HCT116 (cell line): ENCODE data around the gene ERBB3. TPM values are rescaled to one million over a fixed set of nuclear protein-coding genes. Genes with fewer than 3 reads are reported as not detected.

Experiments
- ATAC-seq: fragments of 200-7000 bp; cut with Tn5 transposase; 2 replicates; pipeline ENCODE4 v1.9.1; 2020; ENCODE audit warnings: mild to moderate bottlenecking, moderate library complexity
- BruUV-seq: library from RNA; stranded (reverse); fragments of 400-500 nt; replicated peaks from 2 replicates; lab custom pipeline; 2021; lab: Mats Ljungman, UMichigan
- CTCF ChIA-PET: fragments of 300-600 bp; sonication (Branson Sonifier 250); formaldehyde crosslinking; loops from one replicate; lab custom pipeline; 2021; ENCODE audit warnings: antibody characterized with exemption; lab: Charles Lee
- POLR2A ChIA-PET: fragments of 300-600, 350-600 bp; sonication (Branson Sonifier 250); formaldehyde crosslinking; loops from one replicate; lab custom pipeline; 2021; ENCODE audit warnings: antibody characterized with exemption; lab: Charles Lee
- RAD21 ChIA-PET, 2 experiments: fragments of 300-600 bp; sonication (Branson Sonifier 250); formaldehyde crosslinking; loops; one replicate each; lab custom pipeline; 2023; ENCODE audit warnings: low total read pairs in 2 of 2; ENCODE audit not compliant: uncharacterized antibody in 2 of 2, unreplicated experiment in 2 of 2, low non-redundant PET in 1 of 2; lab: Charles Lee
- DNase-seq: peaks from one replicate; pipeline ENCODE4 v3.0.0-alpha.2; 2010; ENCODE audit warnings: low read depth, low spot score
- H2AFZ ChIP-seq: fragments of 200-600 bp; shearing (Covaris generic), sonication (generic); 2 replicates; pipeline ENCODE4 v1.6.1; 2017; ENCODE audit warnings: low read depth, mixed run types, mixed read lengths, antibody characterized with exemption, low read length; ENCODE audit not compliant: poor library complexity, severe bottlenecking
- H3K27ac ChIP-seq: 2 replicates; pipeline ENCODE4 v1.5.1; 2012; ENCODE audit warnings: low read depth, low read length
- H3K27me3 ChIP-seq: fragments of 200-600 bp; sonication (generic); 2 replicates; pipeline ENCODE4 v1.6.1; 2016; ENCODE audit warnings: mixed run types, low read length, mixed read lengths; ENCODE audit not compliant: insufficient read depth
- H3K36me3 ChIP-seq, 2 experiments: fragments of 200-500 bp in 1 of 2; fragments of 200-600 bp in 1 of 2; sonication (Bioruptor generic) in 1 of 2; sonication (generic) in 1 of 2; 2 replicates each; pipeline versions ENCODE4 v1.5.1 to v1.6.1; 2014 to 2016; ENCODE audit warnings: low read length in 2 of 2, inconsistent platforms in 1 of 2, mixed read lengths in 1 of 2, mixed run types in 1 of 2; ENCODE audit not compliant: insufficient read depth in 2 of 2, control insufficient read depth in 1 of 2
- H3K4me1 ChIP-seq, 2 experiments: fragments of 200-600 bp in 1 of 2; sonication (generic) in 1 of 2; 2 replicates each; pipeline versions ENCODE4 v1.5.1 to v1.6.1; 2012 to 2017; ENCODE audit warnings: low read length in 2 of 2, inconsistent platforms in 1 of 2, mild to moderate bottlenecking in 1 of 2, mixed read lengths in 1 of 2, mixed run types in 1 of 2, moderate library complexity in 1 of 2; ENCODE audit not compliant: insufficient read depth in 2 of 2, control insufficient read depth in 1 of 2
- H3K4me2 ChIP-seq: fragments of 200-600 bp; sonication (generic); 2 replicates; pipeline ENCODE4 v1.6.1; 2017; ENCODE audit warnings: mixed run types, low read length, mixed read lengths
- H3K4me3 ChIP-seq, 2 experiments: fragments of 200-600 bp in 1 of 2; sonication (generic) in 1 of 2; replicated peaks in 1 of 2; 2 replicates each; pipeline ENCODE4 v1.5.1; 2011 to 2016; ENCODE audit warnings: low read length in 2 of 2, control low read depth in 1 of 2, low read depth in 1 of 2, mild to moderate bottlenecking in 1 of 2, mixed read lengths in 1 of 2, mixed run types in 1 of 2
- H3K79me2 ChIP-seq: fragments of 200-600 bp; sonication (generic); 2 replicates; pipeline ENCODE4 v1.6.1; 2017; ENCODE audit warnings: mild to moderate bottlenecking, mixed run types, low read length, moderate library complexity, mixed read lengths; ENCODE audit not compliant: insufficient read depth
- H3K9ac ChIP-seq: fragments of 200-600 bp; sonication (generic); 2 replicates; pipeline ENCODE4 v1.6.1; 2016; ENCODE audit warnings: low read length, mixed read lengths
- H3K9me2 ChIP-seq: fragments of 200-600 bp; sonication (generic), shearing (Covaris generic); 2 replicates; pipeline ENCODE4 v1.6.1; 2017; ENCODE audit warnings: mixed run types, mild to moderate bottlenecking, moderate library complexity; ENCODE audit not compliant: insufficient read depth
- H3K9me3 ChIP-seq, 2 experiments: fragments of 200-500 bp in 1 of 2; fragments of 200-600 bp in 1 of 2; sonication (Bioruptor generic) in 1 of 2; sonication (generic) in 1 of 2; 2 replicates each; pipeline ENCODE4 v1.6.1; 2014 to 2017; ENCODE audit warnings: low read length in 2 of 2, mixed read lengths in 2 of 2, inconsistent platforms in 1 of 2, low read depth in 1 of 2, mild to moderate bottlenecking in 1 of 2, mixed run types in 1 of 2, moderate library complexity in 1 of 2; ENCODE audit not compliant: control insufficient read depth in 1 of 2, insufficient read depth in 1 of 2
- H4K20me1 ChIP-seq: fragments of 200-600 bp; sonication (generic), shearing (Covaris generic); 2 replicates; pipeline ENCODE4 v1.6.1; 2017; ENCODE audit warnings: mixed run types, mild to moderate bottlenecking, moderate library complexity; ENCODE audit not compliant: insufficient read depth
- ATF3 ChIP-seq: IDR thresholded peaks from 2 replicates; pipeline ENCODE4 v1.6.1; 2012
- CEBPB ChIP-seq: IDR thresholded peaks from 2 replicates; pipeline ENCODE4 v1.6.1; 2012; ENCODE audit warnings: low read depth
- EGR1 ChIP-seq: IDR thresholded peaks from 2 replicates; pipeline ENCODE4 v1.6.1; 2012; ENCODE audit warnings: low read depth
- ELF1 ChIP-seq: IDR thresholded peaks from 2 replicates; pipeline ENCODE4 v1.6.1; 2012; ENCODE audit warnings: low read depth, borderline replicate concordance
- EZH2 ChIP-seq: fragments of 200-600 bp; sonication (generic); IDR thresholded peaks from 2 replicates; pipeline ENCODE4 v1.6.1; 2017; ENCODE audit warnings: antibody characterized with exemption, mixed run types
- EZH2phosphoT487 ChIP-seq: fragments of 200-600 bp; IDR thresholded peaks from 2 replicates; pipeline ENCODE4 v1.6.1; 2018; ENCODE audit warnings: antibody characterized with exemption, borderline replicate concordance
- FOSL1 ChIP-seq: IDR thresholded peaks from 2 replicates; pipeline ENCODE4 v1.6.1; 2012; ENCODE audit warnings: low read depth
- JUND ChIP-seq: IDR thresholded peaks from 2 replicates; pipeline ENCODE4 v1.6.1; 2012
- MAX ChIP-seq: IDR thresholded peaks from 2 replicates; pipeline ENCODE4 v1.6.1; 2012
- POLR2A ChIP-seq: IDR thresholded peaks from 2 replicates; pipeline ENCODE4 v1.7.0; 2011; ENCODE audit warnings: borderline replicate concordance; ENCODE audit not compliant: insufficient read depth, insufficient read length; ENCODE audit errors: extremely low read depth
- POLR2AphosphoS5 ChIP-seq: IDR thresholded peaks from 2 replicates; pipeline ENCODE4 v1.6.1; 2011; ENCODE audit warnings: mild to moderate bottlenecking, low read depth, low read length, moderate library complexity
- RAD21 ChIP-seq: IDR thresholded peaks from 2 replicates; pipeline ENCODE4 v1.6.1; 2012; ENCODE audit warnings: low read depth, mild to moderate bottlenecking
- TCF7L2 ChIP-seq: IDR thresholded peaks from 2 replicates; pipeline ENCODE4 v1.7.0; 2011; ENCODE audit warnings: borderline replicate concordance, inconsistent platforms; ENCODE audit not compliant: insufficient read depth, insufficient read length; ENCODE audit errors: extremely low read depth
- YY1 ChIP-seq: IDR thresholded peaks from 2 replicates; pipeline ENCODE4 v1.6.1; 2011; ENCODE audit warnings: low read length, low read depth, moderate library complexity, mild to moderate bottlenecking; ENCODE audit not compliant: insufficient replicate concordance; ENCODE audit errors: extremely low read depth
- ZFX ChIP-seq: fragments of 450-650 bp; IDR thresholded peaks from 2 replicates; pipeline ENCODE4 v1.6.1; 2017
- ZNF274 ChIP-seq: fragments of 200-500 bp; sonication (Bioruptor generic); IDR thresholded peaks from 2 replicates; pipeline ENCODE4 v1.6.1; 2014; ENCODE audit warnings: mild to moderate bottlenecking, low read depth, low read length, inconsistent platforms
- intact Hi-C: fragments of 100-400 bp; cut with micrococcal nuclease; formaldehyde crosslinking; loops from 2 replicates; pipeline ENCODE4 v1.10.0; 2022
- total RNA-seq: library from RNA; stranded (reverse); gene quantifications from one replicate; pipeline ENCODE4 v1.2.1, GENCODE V29; 2021; ENCODE audit not compliant: unreplicated experiment

ERBB3 gene
- total RNA-seq, 1 experiment from 2014 or later, result 39.7 TPM

GRCh38 chr12:56086096-56086495 is 6.1 kb downstream of the ERBB3 start:
- Histone ChIP-seq H4K20me1 (no peaks in the 10 kb centered on the region), H3K4me1 (peaks cover 13 to 21% of the 10 kb centered on the region in 2 experiments), H3K27ac (no peak overlapping the region), H3K9me3 (no peaks in the 10 kb centered on the region), H3K36me3 (peaks cover 10 to 22% of the 10 kb centered on the region in 2 experiments; a peak in 2 of 4 replicates), H3K4me3 (no peak overlapping the region), H3K27me3 (no peaks in the 10 kb centered on the region), H3K9me2 (no peaks in the 10 kb centered on the region), H3K4me2 (no peak overlapping the region), H3K9ac (no peak overlapping the region), H2AFZ (no peak overlapping the region), H3K79me2 (peaks cover 7% of the 10 kb centered on the region; the same call in 1 of the 2 replicates)
- ChIA-PET CTCF (interaction anchor here (0.8 to 1.8 kb wide), 6 partner anchors 9 to 348 kb away, joined by 3 to 13 read pairs (median 5); partner anchors contain the start of genes PA2G4 and SUOX), RAD21 (no interaction called here), POLR2A (interaction anchor here (0.7 to 1.3 kb wide), 2 partner anchors 18 to 41 kb away, joined by 3 to 6 read pairs; partner anchors contain the start of gene PA2G4)
- no peak for ATAC-seq
- no TSS peak for BruUV-seq
- DNase-seq, result no peak
- intact Hi-C loops, result no loop called here
- TF ChIP-seq FOSL1 (no peak), EZH2phosphoT487 (no peak), JUND (no peak), ELF1 (no peak), POLR2AphosphoS5 (no peak), RAD21 (no peak), MAX (no peak), POLR2A (no peak), EGR1 (no peak), YY1 (no peak), TCF7L2 (no peak), ZNF274 (no peak), ATF3 (no peak), ZFX (no peak), CEBPB (no peak), EZH2 (no peak)
